Upper lobe of right lung (tissue), 1 donor: ENCODE measurements around the gene CC2D1A. TPM values are rescaled to one million over a fixed set of nuclear protein-coding genes. Genes with fewer than 3 reads are reported as not detected.
"Not testable (repeated sequence)": the region's sequence is repeated elsewhere in the genome, so short reads cannot be mapped to it uniquely, and the experiment has no call there.

ENCODE experiments used
- ATAC-seq: fragments of 200-7000 bp; cut with Tn5 transposase; one replicate; pipeline ENCODE4 v1.9.1; 2020; ENCODE audit warnings: mild to moderate bottlenecking, moderate library complexity
- DNase-seq: peaks from one replicate; pipeline ENCODE4 v3.0.0-alpha.2; 2020
- H3K27ac ChIP-seq: fragments of 200-600 bp; one replicate; pipeline ENCODE4 v1.8.0; 2022
- H3K27me3 ChIP-seq: fragments of 200-600 bp; one replicate; pipeline ENCODE4 v1.8.0; 2022; ENCODE audit warnings: mild to moderate bottlenecking
- H3K36me3 ChIP-seq: fragments of 200-600 bp; one replicate; pipeline ENCODE4 v1.8.0; 2022
- H3K4me1 ChIP-seq: fragments of 200-600 bp; one replicate; pipeline ENCODE4 v1.8.0; 2022
- H3K4me3 ChIP-seq: fragments of 200-600 bp; one replicate; pipeline ENCODE4 v1.8.0; 2022; ENCODE audit warnings: mild to moderate bottlenecking
- H3K9me3 ChIP-seq: fragments of 200-600 bp; one replicate; pipeline ENCODE4 v1.8.0; 2022
- intact Hi-C: fragments of 100-400 bp; cut with DNase I; formaldehyde crosslinking; loops from one replicate; pipeline ENCODE4 v1.11.0; 2022
- total RNA-seq: library from RNA; stranded (reverse); fragmentation: NEBNext Ultra II Directional; extraction: Animal tissue kit (Norgen Biotek cat#: 25700); gene quantifications from one replicate; pipeline ENCODE4 v1.2.1, GENCODE V29; 2021
- TF ChIP-seq, protein P1 (sequence below): fragments of 200-600 bp; IDR thresholded peaks from one replicate; pipeline ENCODE4 v1.8.0; 2022; ENCODE audit warnings: antibody characterized with exemption
- donor health status: DM: no; HTN: yes; CAD: no; lungs with severe emphysema.

CC2D1A gene
- total RNA-seq, 1 donor from 2014 or later = 28.9 TPM

GRCh38 chr19:13972368-13973155, 66.6 kb downstream of the CC2D1A start:
- Histone ChIP-seq H3K27me3 (no peaks in the 10 kb centered on the region), H3K27ac (no peak overlapping the region), H3K4me1 (no peaks in the 10 kb centered on the region), H3K9me3 (no peaks in the 10 kb centered on the region), H3K36me3 (peaks cover 53% of the 10 kb centered on the region), H3K4me3 (no peak overlapping the region)
- intact Hi-C loops = no loop called here
- ATAC-seq = no peak
- no peak for DNase-seq
- TF ChIP-seq, protein P1, sequence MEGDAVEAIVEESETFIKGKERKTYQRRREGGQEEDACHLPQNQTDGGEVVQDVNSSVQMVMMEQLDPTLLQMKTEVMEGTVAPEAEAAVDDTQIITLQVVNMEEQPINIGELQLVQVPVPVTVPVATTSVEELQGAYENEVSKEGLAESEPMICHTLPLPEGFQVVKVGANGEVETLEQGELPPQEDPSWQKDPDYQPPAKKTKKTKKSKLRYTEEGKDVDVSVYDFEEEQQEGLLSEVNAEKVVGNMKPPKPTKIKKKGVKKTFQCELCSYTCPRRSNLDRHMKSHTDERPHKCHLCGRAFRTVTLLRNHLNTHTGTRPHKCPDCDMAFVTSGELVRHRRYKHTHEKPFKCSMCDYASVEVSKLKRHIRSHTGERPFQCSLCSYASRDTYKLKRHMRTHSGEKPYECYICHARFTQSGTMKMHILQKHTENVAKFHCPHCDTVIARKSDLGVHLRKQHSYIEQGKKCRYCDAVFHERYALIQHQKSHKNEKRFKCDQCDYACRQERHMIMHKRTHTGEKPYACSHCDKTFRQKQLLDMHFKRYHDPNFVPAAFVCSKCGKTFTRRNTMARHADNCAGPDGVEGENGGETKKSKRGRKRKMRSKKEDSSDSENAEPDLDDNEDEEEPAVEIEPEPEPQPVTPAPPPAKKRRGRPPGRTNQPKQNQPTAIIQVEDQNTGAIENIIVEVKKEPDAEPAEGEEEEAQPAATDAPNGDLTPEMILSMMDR = no peak

DNA sequence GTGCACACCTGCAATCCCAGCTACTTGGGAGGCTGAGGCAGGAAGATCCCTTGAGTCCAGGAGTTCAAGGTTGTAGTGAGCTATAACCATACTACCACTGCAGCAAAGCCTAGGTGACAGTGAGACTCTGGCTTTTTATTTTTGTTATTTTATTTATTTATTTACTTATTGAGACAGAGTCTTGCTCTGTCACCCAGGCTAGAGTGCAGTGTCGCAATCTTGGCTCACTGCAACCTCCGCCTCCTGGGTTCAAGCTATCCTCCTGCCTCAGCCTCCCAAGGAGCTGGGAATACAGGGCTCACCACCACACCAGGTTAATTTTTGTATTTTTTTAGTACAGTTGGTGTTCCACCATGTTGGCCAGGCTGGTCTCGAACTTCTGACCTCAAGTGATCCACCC, 67.5 kb downstream of the CC2D1A start:
- H3K9me3 ChIP-seq, H3K27ac ChIP-seq, intact Hi-C loops, DNase-seq, H3K4me3 ChIP-seq, H3K4me1 ChIP-seq, H3K27me3 ChIP-seq, ATAC-seq: not testable (repeated sequence)
- peaks cover 44% of the 10 kb centered on the region for H3K36me3 ChIP-seq

DNA sequence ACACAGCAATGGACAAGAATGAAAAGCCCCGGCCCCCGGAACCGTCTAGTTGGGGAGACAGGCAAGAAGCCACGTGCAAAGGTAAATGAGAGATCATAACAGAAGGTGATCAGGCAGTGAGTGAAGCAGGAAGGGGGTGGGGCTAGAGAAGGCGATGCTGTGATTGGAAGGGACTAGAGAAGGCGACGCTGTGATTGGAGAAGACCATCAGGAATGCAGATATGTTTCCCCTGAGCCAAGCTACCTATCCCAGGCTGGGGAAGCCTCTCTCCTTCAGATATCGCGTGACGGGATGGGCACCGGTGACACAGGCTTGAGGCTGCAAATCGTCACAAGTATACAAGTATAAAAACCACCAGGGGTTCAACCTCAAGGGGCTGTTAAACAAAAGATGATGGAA, 68.1 kb downstream of the CC2D1A start:
- H3K4me1 ChIP-seq = peaks cover 8% of the 10 kb centered on the region
- H3K9me3 ChIP-seq = no peaks in the 10 kb centered on the region
- intact Hi-C loops = no loop called here
- H3K4me3 ChIP-seq = no peak overlapping the region
- ATAC-seq = peak; percentile 26
- no peak overlapping the region for H3K27ac ChIP-seq
- peaks cover 39% of the 10 kb centered on the region for H3K36me3 ChIP-seq
- H3K27me3 ChIP-seq = no peaks in the 10 kb centered on the region
- TF ChIP-seq, protein P1 = no peak
- DNase-seq = no peak

DNA sequence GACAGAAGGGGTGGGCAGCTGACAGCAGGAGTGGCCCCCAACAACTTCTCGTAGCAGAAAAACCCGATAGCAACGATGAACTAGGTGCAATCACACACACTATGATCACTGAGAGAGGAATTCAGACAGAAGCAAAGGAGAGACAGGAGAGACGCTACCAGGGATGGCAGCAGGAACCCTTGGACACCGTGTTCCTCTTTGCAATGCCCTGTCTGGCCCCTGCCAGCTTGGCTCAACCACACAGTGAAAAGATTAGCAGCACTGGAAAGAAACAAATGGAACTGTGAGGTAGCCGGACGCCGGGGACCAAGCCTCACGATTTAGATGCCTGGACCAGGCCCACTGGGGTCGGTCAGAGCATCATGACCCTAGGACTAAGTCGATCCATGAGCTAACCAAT, 69.9 kb downstream of the CC2D1A start:
- Histone ChIP-seq H3K9me3 (no peaks in the 10 kb centered on the region), H3K27ac (no peak overlapping the region), H3K27me3 (no peaks in the 10 kb centered on the region), H3K4me1 (peaks cover 13% of the 10 kb centered on the region), H3K4me3 (no peak overlapping the region), H3K36me3 (peaks cover 30% of the 10 kb centered on the region)
- TF ChIP-seq, protein P1 = no peak
- DNase-seq (no peak), ATAC-seq (no peak)
- intact Hi-C loops = no loop called here

DNA sequence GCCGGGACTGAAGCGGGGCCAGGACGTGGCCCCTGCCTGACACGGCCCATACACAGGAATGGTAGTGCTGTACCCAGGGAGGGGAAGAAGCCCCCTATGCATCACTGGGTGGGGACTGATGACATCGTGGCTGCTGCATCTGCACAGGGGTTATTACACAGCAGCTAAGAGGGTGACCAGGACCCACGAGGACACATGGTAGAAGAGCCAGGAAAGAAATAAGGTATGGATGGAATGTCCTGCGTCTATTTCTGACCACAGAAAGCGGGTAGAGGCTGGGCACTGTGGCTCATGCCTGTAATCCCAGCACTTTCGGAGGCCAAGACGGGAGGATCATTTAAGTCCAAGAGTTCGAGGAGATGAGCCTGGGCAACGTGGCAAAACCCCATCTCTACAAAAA, 70.4 kb downstream of the CC2D1A start:
- Histone ChIP-seq H3K36me3 (peaks cover 30% of the 10 kb centered on the region), H3K4me3 (no peak overlapping the region), H3K9me3 (no peaks in the 10 kb centered on the region), H3K27me3 (no peaks in the 10 kb centered on the region), H3K4me1 (peaks cover 13% of the 10 kb centered on the region), H3K27ac (no peak overlapping the region)
- intact Hi-C loops = no loop called here
- DNase-seq (no peak), ATAC-seq (no peak)
- TF ChIP-seq, protein P1 = no peak

DNA sequence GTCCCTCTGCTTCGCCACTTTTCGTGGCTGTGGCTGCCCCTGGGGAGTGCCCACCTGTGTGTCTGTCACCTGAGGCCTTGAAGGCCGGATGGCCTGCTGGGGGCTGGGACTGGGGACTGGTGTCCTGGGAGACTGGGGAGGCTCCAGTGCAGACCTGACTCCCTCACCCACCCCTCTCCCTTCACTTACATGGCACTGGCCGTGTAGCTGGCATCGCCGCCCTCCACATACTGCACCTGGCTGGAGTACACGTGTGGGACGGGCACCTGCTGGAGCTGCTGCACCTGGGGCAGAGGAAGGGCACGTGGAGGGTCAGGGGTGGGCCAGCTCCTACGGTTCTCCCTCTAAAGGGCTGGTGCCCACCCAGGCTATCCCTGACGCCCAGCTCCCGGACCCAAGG, 71.8 kb downstream of the CC2D1A start:
- no peak for DNase-seq
- H3K27me3 ChIP-seq = no peaks in the 10 kb centered on the region
- H3K9me3 ChIP-seq = no peaks in the 10 kb centered on the region
- peaks cover 13% of the 10 kb centered on the region for H3K4me1 ChIP-seq
- no peak for ATAC-seq
- TF ChIP-seq, protein P1 = no peak
- H3K4me3 ChIP-seq = no peak overlapping the region
- H3K36me3 ChIP-seq = peaks cover 21% of the 10 kb centered on the region
- H3K27ac ChIP-seq = peak overlapping the region; percentile 68
- intact Hi-C loops = no loop called here
